MM.1S (cell line): Measurements from ENCODE around the gene KCNA2.

Source experiments
- DNase-seq: peaks from one replicate; pipeline ENCODE4 v3.0.0-alpha.2; 2015
- H2AFZ ChIP-seq: fragments of 300-600 bp; sonication (generic); 2 replicates; pipeline ENCODE4 v1.6.0; 2016; ENCODE audit warnings: antibody characterized with exemption, low read length
- H3F3A ChIP-seq: fragments of 300-600 bp; sonication (generic); 2 replicates; pipeline ENCODE4 v1.6.1; 2016; ENCODE audit warnings: mild to moderate bottlenecking, antibody characterized with exemption, low read length, moderate library complexity, mixed read lengths; ENCODE audit not compliant: insufficient read depth
- H3K27ac ChIP-seq: fragments of 300-600 bp; sonication (generic); 2 replicates; pipeline ENCODE4 v1.5.1; 2016; ENCODE audit warnings: mild to moderate bottlenecking, low read length
- H3K27me3 ChIP-seq: fragments of 300-600 bp; sonication (generic); replicated peaks from 2 replicates; pipeline ENCODE4 v1.6.0; 2016; ENCODE audit warnings: low read length; ENCODE audit not compliant: insufficient read depth
- H3K36me3 ChIP-seq: fragments of 300-600 bp; sonication (generic); replicated peaks from 2 replicates; pipeline ENCODE4 v1.6.1; 2016; ENCODE audit warnings: mild to moderate bottlenecking, low read length, mixed read lengths; ENCODE audit not compliant: insufficient read depth
- H3K4me1 ChIP-seq: fragments of 300-600 bp; sonication (generic); 2 replicates; pipeline ENCODE4 v1.6.1; 2016; ENCODE audit warnings: low read length, mixed read lengths
- H3K4me2 ChIP-seq: fragments of 300-600 bp; sonication (generic); 2 replicates; pipeline ENCODE4 v1.6.0; 2016; ENCODE audit warnings: low read depth, low read length
- H3K4me3 ChIP-seq: fragments of 300-600 bp; sonication (generic); 2 replicates; pipeline ENCODE4 v1.5.1; 2016; ENCODE audit warnings: low read length, mixed read lengths
- H3K79me2 ChIP-seq: fragments of 300-600 bp; sonication (generic); 2 replicates; pipeline ENCODE4 v1.6.1; 2016; ENCODE audit warnings: mixed run types, low read length, mixed read lengths
- H3K9ac ChIP-seq: fragments of 300-600 bp; sonication (generic); 2 replicates; pipeline ENCODE4 v1.6.1; 2016; ENCODE audit warnings: low read length, mixed read lengths
- H3K9me2 ChIP-seq: fragments of 300-600 bp; sonication (generic); replicated peaks from 2 replicates; pipeline ENCODE4 v1.6.1; 2016; ENCODE audit warnings: mild to moderate bottlenecking, low read length, mixed read lengths; ENCODE audit not compliant: insufficient read depth
- H3K9me3 ChIP-seq: fragments of 300-600 bp; sonication (generic); replicated peaks from 2 replicates; pipeline ENCODE4 v1.6.1; 2016; ENCODE audit warnings: mild to moderate bottlenecking, low read length, mixed read lengths; ENCODE audit not compliant: insufficient read depth
- H4K20me1 ChIP-seq: fragments of 300-600 bp; sonication (generic); 2 replicates; pipeline ENCODE4 v1.6.1; 2016; ENCODE audit warnings: mild to moderate bottlenecking, low read length, moderate library complexity, mixed read lengths; ENCODE audit not compliant: insufficient read depth
- EZH2 ChIP-seq: fragments of 300-600 bp; sonication (generic); optimal IDR thresholded peaks from 2 replicates; pipeline ENCODE3; 2017; ENCODE audit warnings: low read depth, mild to moderate bottlenecking, antibody characterized with exemption, low read length, mixed read lengths
- EZH2phosphoT487 ChIP-seq: fragments of 300-600 bp; sonication (generic); IDR thresholded peaks from 2 replicates; pipeline ENCODE4 v1.6.1; 2018; ENCODE audit warnings: antibody characterized with exemption, low read length
- TF ChIP-seq, protein P1 (sequence below): fragments of 300-600 bp; sonication (generic); IDR thresholded peaks from 2 replicates; pipeline ENCODE4 v1.5.1; 2016; ENCODE audit warnings: antibody characterized with exemption, low read length, mixed read lengths

The KCNA2 gene

DNA sequence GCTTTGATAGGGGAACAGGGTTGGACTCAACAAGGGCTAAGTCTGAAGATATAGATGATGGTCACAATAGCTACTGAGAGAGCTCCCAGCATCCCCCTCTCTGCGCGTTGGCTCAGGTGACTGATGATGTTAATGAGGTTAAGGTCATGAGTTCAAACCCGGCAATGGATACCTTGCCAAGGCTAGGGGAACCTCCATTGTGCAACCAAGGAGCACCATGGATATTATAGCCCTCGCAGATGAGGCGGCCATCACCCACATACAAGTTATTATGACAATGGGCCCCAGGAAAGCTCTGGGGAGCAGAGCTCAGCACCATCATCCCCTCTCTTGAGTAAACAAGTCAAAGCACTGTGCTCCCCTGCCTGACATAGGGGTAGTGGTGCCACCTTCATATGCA, 8.2 kb downstream of the KCNA2 start:
- H3K36me3 ChIP-seq, result no peaks in the 10 kb centered on the region
- H3K9me2 ChIP-seq, result no peaks in the 10 kb centered on the region
- H3K27me3 ChIP-seq, result no peaks in the 10 kb centered on the region
- no peak for DNase-seq
- no peaks in the 10 kb centered on the region for H3K79me2 ChIP-seq
- H3F3A ChIP-seq, result no peaks in the 10 kb centered on the region
- no peak overlapping the region for H3K4me3 ChIP-seq
- H4K20me1 ChIP-seq, result no peaks in the 10 kb centered on the region
- no peaks in the 10 kb centered on the region for H3K9me3 ChIP-seq
- no peak overlapping the region for H3K4me2 ChIP-seq
- H2AFZ ChIP-seq, result no peak overlapping the region
- H3K4me1 ChIP-seq, result no peaks in the 10 kb centered on the region
- TF ChIP-seq EZH2phosphoT487, result no peak
- no peak for TF ChIP-seq EZH2
- TF ChIP-seq, protein P1, sequence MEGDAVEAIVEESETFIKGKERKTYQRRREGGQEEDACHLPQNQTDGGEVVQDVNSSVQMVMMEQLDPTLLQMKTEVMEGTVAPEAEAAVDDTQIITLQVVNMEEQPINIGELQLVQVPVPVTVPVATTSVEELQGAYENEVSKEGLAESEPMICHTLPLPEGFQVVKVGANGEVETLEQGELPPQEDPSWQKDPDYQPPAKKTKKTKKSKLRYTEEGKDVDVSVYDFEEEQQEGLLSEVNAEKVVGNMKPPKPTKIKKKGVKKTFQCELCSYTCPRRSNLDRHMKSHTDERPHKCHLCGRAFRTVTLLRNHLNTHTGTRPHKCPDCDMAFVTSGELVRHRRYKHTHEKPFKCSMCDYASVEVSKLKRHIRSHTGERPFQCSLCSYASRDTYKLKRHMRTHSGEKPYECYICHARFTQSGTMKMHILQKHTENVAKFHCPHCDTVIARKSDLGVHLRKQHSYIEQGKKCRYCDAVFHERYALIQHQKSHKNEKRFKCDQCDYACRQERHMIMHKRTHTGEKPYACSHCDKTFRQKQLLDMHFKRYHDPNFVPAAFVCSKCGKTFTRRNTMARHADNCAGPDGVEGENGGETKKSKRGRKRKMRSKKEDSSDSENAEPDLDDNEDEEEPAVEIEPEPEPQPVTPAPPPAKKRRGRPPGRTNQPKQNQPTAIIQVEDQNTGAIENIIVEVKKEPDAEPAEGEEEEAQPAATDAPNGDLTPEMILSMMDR, result no peak
- H3K27ac ChIP-seq, result no peak overlapping the region
- no peak overlapping the region for H3K9ac ChIP-seq

DNA sequence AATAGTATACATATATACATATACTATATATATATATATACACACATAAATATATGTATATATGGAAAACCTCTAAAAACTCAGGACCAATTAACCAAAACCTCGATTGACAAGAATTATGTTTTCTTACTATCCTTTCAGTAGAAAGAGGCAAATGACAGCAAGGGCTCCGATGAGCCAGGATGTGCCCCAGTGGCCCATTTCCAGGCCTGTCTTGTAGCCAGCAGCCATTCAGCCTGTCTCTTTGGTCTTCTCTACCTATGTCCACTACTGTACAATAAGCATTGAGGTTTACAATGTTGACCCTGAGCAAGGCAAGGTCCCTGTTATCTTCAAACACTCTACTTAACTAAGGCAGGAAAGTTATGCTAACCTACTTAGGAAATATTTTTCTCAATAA, 9.8 kb downstream of the KCNA2 start:
- Histone ChIP-seq H3K4me2 (no peak overlapping the region), H3K9ac (no peak overlapping the region), H2AFZ (no peak overlapping the region), H3K9me3 (no peaks in the 10 kb centered on the region), H3K79me2 (no peaks in the 10 kb centered on the region), H3K4me3 (no peak overlapping the region), H3K4me1 (no peaks in the 10 kb centered on the region), H3K27me3 (no peaks in the 10 kb centered on the region), H3K9me2 (no peaks in the 10 kb centered on the region), H3F3A (no peaks in the 10 kb centered on the region), H4K20me1 (no peaks in the 10 kb centered on the region), H3K36me3 (no peaks in the 10 kb centered on the region), H3K27ac (no peak overlapping the region)
- DNase-seq, result no peak
- TF ChIP-seq EZH2phosphoT487 (no peak), EZH2 (no peak)
- TF ChIP-seq, protein P1, result no peak

DNA sequence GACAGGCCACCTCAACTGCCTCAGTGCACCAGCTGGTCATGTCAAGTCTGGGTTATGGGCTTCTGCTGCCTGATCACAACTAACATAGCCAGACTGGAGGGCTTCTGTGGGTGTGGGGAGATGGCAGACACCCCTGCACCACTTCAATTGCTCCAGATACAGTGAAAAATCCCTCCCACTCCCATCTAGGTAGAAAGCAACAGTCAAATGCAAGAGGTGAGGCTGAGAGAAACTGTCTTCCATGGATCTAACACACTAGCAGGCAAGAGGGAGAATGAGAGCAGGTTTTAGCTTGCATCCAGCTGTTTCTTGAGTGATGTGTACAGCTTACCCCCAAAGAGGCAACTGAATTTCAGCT, 10.8 kb downstream of the KCNA2 start:
- H3K36me3 ChIP-seq, result no peaks in the 10 kb centered on the region
- no peaks in the 10 kb centered on the region for H4K20me1 ChIP-seq
- no peaks in the 10 kb centered on the region for H3K9me2 ChIP-seq
- no peak overlapping the region for H2AFZ ChIP-seq
- H3K79me2 ChIP-seq, result no peaks in the 10 kb centered on the region
- H3F3A ChIP-seq, result no peaks in the 10 kb centered on the region
- no peak overlapping the region for H3K27ac ChIP-seq
- no peak overlapping the region for H3K4me3 ChIP-seq
- DNase-seq, result no peak
- no peak overlapping the region for H3K9ac ChIP-seq
- TF ChIP-seq, protein P1, result no peak
- TF ChIP-seq EZH2, result no peak
- TF ChIP-seq EZH2phosphoT487, result no peak
- no peaks in the 10 kb centered on the region for H3K9me3 ChIP-seq
- no peak overlapping the region for H3K4me2 ChIP-seq
- no peaks in the 10 kb centered on the region for H3K4me1 ChIP-seq
- H3K27me3 ChIP-seq, result no peaks in the 10 kb centered on the region
